IMR-90 (cell line): Measurements from ENCODE around the gene FNDC4. TPM values are rescaled to one million over a fixed set of nuclear protein-coding genes. Genes with fewer than 3 reads are reported as not detected.

Experiments used
- ATAC-seq: fragments of 200-7000 bp; cut with Tn5 transposase; 2 replicates; pipeline ENCODE4 v1.9.1; 2020; ENCODE audit warnings: low read depth, mild to moderate bottlenecking, moderate library complexity
- BruUV-seq: library from RNA; stranded (reverse); fragments of 400-500 nt; replicated peaks from 2 replicates; lab custom pipeline; 2021; lab: Mats Ljungman, UMichigan
- CTCF ChIA-PET: fragments of 300-600 bp; formaldehyde crosslinking; extraction: SDS; loops from one replicate; lab custom pipeline; 2021; ENCODE audit warnings: antibody characterized with exemption; lab: Yijun Ruan, JAX
- POLR2A ChIA-PET: fragments of 300-600 bp; sonication (Branson Sonifier 250); formaldehyde crosslinking; loops from one replicate; lab custom pipeline; 2022; ENCODE audit warnings: antibody characterized with exemption; ENCODE audit not compliant: unreplicated experiment; lab: Charles Lee
- DNase-seq: peaks from one replicate; pipeline ENCODE4 v3.0.0; 2013
- H2AFZ ChIP-seq: replicated peaks from 2 replicates; pipeline ENCODE3; 2013; ENCODE audit warnings: low read length, mild to moderate bottlenecking; ENCODE audit not compliant: poor library complexity
- H2AK5ac ChIP-seq: 2 replicates; pipeline ENCODE4 v1.6.1; 2013; ENCODE audit warnings: low read depth, low read length, inconsistent platforms
- H2AK9ac ChIP-seq: replicated peaks from 2 replicates; pipeline ENCODE3; 2013; ENCODE audit warnings: mild to moderate bottlenecking, low read depth, low read length, moderate library complexity; ENCODE audit not compliant: poor library complexity
- H2BK120ac ChIP-seq: 2 replicates; pipeline ENCODE4 v1.6.1; 2013; ENCODE audit warnings: low read depth, low read length, inconsistent platforms
- H2BK15ac ChIP-seq: 3 replicates; pipeline ENCODE4 v1.6.1; 2013; ENCODE audit warnings: low read depth, low read length, inconsistent platforms
- H2BK20ac ChIP-seq: 2 replicates; pipeline ENCODE4 v1.6.1; 2013; ENCODE audit warnings: low read depth, mild to moderate bottlenecking, inconsistent platforms, low read length, moderate library complexity
- H2BK5ac ChIP-seq: 2 replicates; pipeline ENCODE4 v1.6.1; 2013; ENCODE audit warnings: mild to moderate bottlenecking, low read depth, low read length, inconsistent platforms; ENCODE audit not compliant: poor library complexity, severe bottlenecking
- H3K14ac ChIP-seq: replicated peaks from 2 replicates; pipeline ENCODE4 v1.6.1; 2013; ENCODE audit warnings: low read depth, low read length, inconsistent platforms
- H3K18ac ChIP-seq: 2 replicates; pipeline ENCODE4 v1.6.1; 2013; ENCODE audit warnings: low read depth, low read length, control low read depth
- H3K23ac ChIP-seq: 2 replicates; pipeline ENCODE4 v1.6.1; 2013; ENCODE audit warnings: low read depth, low read length, inconsistent platforms
- H3K27ac ChIP-seq: 2 replicates; pipeline ENCODE4 v1.5.1; 2013; ENCODE audit warnings: mild to moderate bottlenecking, control low read depth, low read length; ENCODE audit not compliant: insufficient read depth
- H3K27me3 ChIP-seq: 2 replicates; pipeline ENCODE4 v1.6.1; 2013; ENCODE audit warnings: low read length; ENCODE audit not compliant: control insufficient read depth, insufficient read depth
- H3K36me3 ChIP-seq: 2 replicates; pipeline ENCODE4 v1.6.1; 2013; ENCODE audit warnings: low read length, mixed read lengths; ENCODE audit not compliant: control insufficient read depth, insufficient read depth
- H3K4ac ChIP-seq: 2 replicates; pipeline ENCODE4 v1.6.1; 2013; ENCODE audit warnings: low read depth, low read length, inconsistent platforms
- H3K4me1 ChIP-seq: 2 replicates; pipeline ENCODE4 v1.6.1; 2013; ENCODE audit warnings: low read length, mixed read lengths; ENCODE audit not compliant: control insufficient read depth, insufficient read depth
- H3K4me2 ChIP-seq: 2 replicates; pipeline ENCODE4 v1.6.1; 2013; ENCODE audit warnings: low read depth, mild to moderate bottlenecking, control low read depth, low read length, moderate library complexity
- H3K4me3 ChIP-seq: 2 replicates; pipeline ENCODE4 v1.5.1; 2013; ENCODE audit warnings: low read depth, mild to moderate bottlenecking, control low read depth, low read length, moderate library complexity; ENCODE audit not compliant: insufficient read depth
- H3K56ac ChIP-seq: 2 replicates; pipeline ENCODE4 v1.6.1; 2013; ENCODE audit warnings: low read length, inconsistent platforms; ENCODE audit not compliant: insufficient read depth; ENCODE audit errors: extremely low read depth
- H3K79me1 ChIP-seq, 2 experiments: 2 replicates each; pipeline ENCODE4 v1.6.1; 2013; ENCODE audit warnings: low read length in 2 of 2, inconsistent platforms in 1 of 2, low read depth in 1 of 2
- H3K9ac ChIP-seq: 2 replicates; pipeline ENCODE4 v1.6.1; 2013; ENCODE audit warnings: low read depth, low read length, control low read depth
- H3K9me1 ChIP-seq: 2 replicates; pipeline ENCODE4 v1.6.1; 2013; ENCODE audit warnings: low read length, inconsistent platforms; ENCODE audit not compliant: insufficient read depth
- H3K9me3 ChIP-seq: 2 replicates; pipeline ENCODE4 v1.6.1; 2013; ENCODE audit warnings: low read length; ENCODE audit not compliant: control insufficient read depth, insufficient read depth
- H4K20me1 ChIP-seq: 2 replicates; pipeline ENCODE4 v1.6.1; 2013; ENCODE audit warnings: low read length, inconsistent platforms; ENCODE audit not compliant: insufficient read depth
- H4K5ac ChIP-seq: 2 replicates; pipeline ENCODE4 v1.6.1; 2013; ENCODE audit warnings: mild to moderate bottlenecking, low read depth, low read length, control low read depth
- H4K8ac ChIP-seq, 2 experiments: 2 replicates each; pipeline ENCODE4 v1.6.1; 2013; ENCODE audit warnings: low read depth in 2 of 2, low read length in 2 of 2, control low read depth in 1 of 2, inconsistent platforms in 1 of 2
- H4K91ac ChIP-seq: 2 replicates; pipeline ENCODE4 v1.6.1; 2013; ENCODE audit warnings: low read depth, low read length, inconsistent platforms; ENCODE audit not compliant: insufficient read depth
- CHD1 ChIP-seq: IDR thresholded peaks from 2 replicates; pipeline ENCODE4 v1.6.1; 2012; ENCODE audit warnings: low read depth, low read length, improper control_type of control experiment
- CTCF ChIP-seq: conservative IDR thresholded peaks from 2 replicates; pipeline ENCODE4 v1.5.1; 2012; ENCODE audit warnings: mild to moderate bottlenecking, low read depth, low read length, improper control_type of control experiment
- FOS ChIP-seq: fragments of 150-350 bp; IDR thresholded peaks from 2 replicates; pipeline ENCODE4 v1.6.1; 2016; ENCODE audit warnings: low read depth, low read length
- MXI1 ChIP-seq: IDR thresholded peaks from 2 replicates; pipeline ENCODE4 v1.6.1; 2012; ENCODE audit warnings: low read depth, mild to moderate bottlenecking, low read length, moderate library complexity, borderline replicate concordance
- WGBS, 2 experiments: methylation state at CpG; one replicate each; pipeline versions ENCODE4 v1.1.5 to v1.1.7; 2013; ENCODE audit warnings: missing lambda C conversion rate in 2 of 2; ENCODE audit not compliant: insufficient read length in 1 of 2; ENCODE audit errors: extremely low coverage in 2 of 2; 5-methylcytosine and 5-hydroxymethylcytosine counted together
- dilution Hi-C: fragments of 300-500 bp; cut with HindIII; formaldehyde crosslinking; loops from one replicate; pipeline ENCODE4 v1.14.3; 2018; ENCODE audit warnings: low sequenced_read_pairs; ENCODE audit not compliant: unreplicated experiment
- in situ Hi-C: fragments of 300-500 bp; cut with MboI; formaldehyde crosslinking; loops from 3 replicates; pipeline ENCODE4 v1.14.3; 2019; ENCODE audit warnings: low sequenced_read_pairs, inconsistent platforms, mixed read lengths
- intact Hi-C: fragments of 100-400 bp; cut with micrococcal nuclease; formaldehyde crosslinking; loops from 2 replicates; pipeline ENCODE4 v1.10.0; 2022
- polyA plus RNA-seq, 3 experiments: library from polyadenylated mRNA; depleted of rRNA; stranded (reverse); fragments of >200 nt; gene quantifications; 2 replicates each; pipeline ENCODE4 v1.2.3, GENCODE V29; 2012; ENCODE audit warnings: low replicate concordance in 1 of 3
- total RNA-seq: library from RNA; depleted of rRNA; stranded (reverse); fragments of >200 nt; gene quantifications from 2 replicates; pipeline ENCODE4 v1.2.3, GENCODE V29; 2012

Gene FNDC4
- total and polyA plus RNA-seq, 2 of the 4 experiments (the other 2 are of a cell fraction) = 7.3 to 11.1 TPM

- Histone ChIP-seq H3K18ac (no peak overlapping the region), H2AK5ac (no peak overlapping the region), H3K27me3 (no peaks in the 10 kb centered on the region), H2AFZ (no peak overlapping the region), H2BK20ac (no peak overlapping the region), H3K4me2 (no peak overlapping the region), H3K56ac (no peak overlapping the region), H3K4ac (no peak overlapping the region), H4K8ac (no peak overlapping the region), H2AK9ac (no peak overlapping the region), H4K91ac (no peak overlapping the region), H3K9me3 (no peaks in the 10 kb centered on the region), H4K20me1 (no peaks in the 10 kb centered on the region), H2BK120ac (no peak overlapping the region), H4K5ac (no peak overlapping the region), H2BK5ac (no peak overlapping the region), H3K4me1 (no peaks in the 10 kb centered on the region), H3K14ac (no peak overlapping the region), H3K9ac (no peak overlapping the region), H3K9me1 (no peaks in the 10 kb centered on the region), H2BK15ac (no peak overlapping the region), H3K23ac (no peak overlapping the region), H3K27ac (no peak overlapping the region), H3K4me3 (no peak overlapping the region), H3K36me3 (peaks cover 33% of the 10 kb centered on the region), H3K79me1 (no peaks in the 10 kb centered on the region)
- DNase-seq (no peak), ATAC-seq (no peak)
- in situ Hi-C loops (no loop called here), dilution Hi-C loops (no loop called here), intact Hi-C loops (no loop called here)
- 65% methylated on average over 2 of the region's 3 CpGs; no CpG with 5 or more reads in 1 of the 2 experiments for WGBS, 2 experiments
- ChIA-PET CTCF (interaction anchor here (0.6 kb wide), 1 partner anchor 703 kb away, joined by 4 read pairs; no protein-coding TSS in a partner anchor), POLR2A (interaction anchor here (1.2 kb wide), 1 partner anchor 18 kb away, joined by 3 read pairs; no protein-coding TSS in a partner anchor)
- TF ChIP-seq CHD1 (no peak), MXI1 (no peak), CTCF (no peak), FOS (no peak)
- BruUV-seq = no TSS peak
Observed at GRCh38 chr2:27448381-27448780, 46.6 kb downstream of the FNDC4 start.
